CD4-positive, alpha-beta T cell treated with Interleukin-21 for 1 hour (primary cell): ENCODE results near the gene PGAM1.
"Not testable (repeated sequence)": the region's sequence is repeated elsewhere in the genome, so short reads cannot be mapped to it uniquely, and the experiment has no call there.

Source experiments
- DNase-seq: peaks from one replicate; pipeline ENCODE4 v3.0.0-alpha.2; 2020

The PGAM1 gene

GRCh38 chr10:97425964-97426775 lies at the start of gene PGAM1:
Gene PGAM1 (plus strand): TSS chr10:97426191. CDS start chr10:97426308, 117 bp downstream.
- DNase-seq, result peak; percentile 97

GRCh38 chr10:97376413-97376812 lies 49.6 kb upstream of the PGAM1 start:
- DNase-seq, result no peak

- DNase-seq, result no peak
These were observed 46.8 kb upstream of the PGAM1 start for GRCh38 chr10:97378933-97379921.

GRCh38 chr10:97380516-97380915 lies 45.5 kb upstream of the PGAM1 start:
- DNase-seq, result no peak

- DNase-seq, result no peak
These were observed 44.4 kb upstream of the PGAM1 start for GRCh38 chr10:97381626-97382025.

- DNase-seq, result peak; percentile 1
These were observed 42.8 kb upstream of the PGAM1 start for GRCh38 chr10:97383159-97383558.

GRCh38 chr10:97384156-97384555 lies 41.8 kb upstream of the PGAM1 start:
- no peak for DNase-seq

GRCh38 chr10:97384641-97385040 lies 41.4 kb upstream of the PGAM1 start:
- no peak for DNase-seq

- DNase-seq, result no peak
These were observed 40.4 kb upstream of the PGAM1 start for GRCh38 chr10:97385565-97385964.

GRCh38 chr10:97388152-97388551 lies 37.8 kb upstream of the PGAM1 start:
- peak; percentile 8 for DNase-seq

GRCh38 chr10:97390091-97390490 lies 35.9 kb upstream of the PGAM1 start:
- DNase-seq, result no peak

GRCh38 chr10:97393034-97393573 lies 32.9 kb upstream of the PGAM1 start:
- no peak for DNase-seq

- no peak for DNase-seq
These were observed 29.9 kb upstream of the PGAM1 start for GRCh38 chr10:97396056-97396455.

GRCh38 chr10:97399843-97400545 lies 26.0 kb upstream of the PGAM1 start:
- DNase-seq, result peak; percentile 51

- DNase-seq, result peak; percentile 97
These were observed 25.1 kb upstream of the PGAM1 start, which contains the start of gene RRP12 for GRCh38 chr10:97400665-97401454. Gene RRP12 (minus strand): TSS chr10:97401340. CDS start chr10:97401231, 109 bp downstream.

- DNase-seq, result no peak
These were observed 24.5 kb upstream of the PGAM1 start for GRCh38 chr10:97401455-97401919.

- DNase-seq, result no peak
These were observed 21.9 kb upstream of the PGAM1 start for GRCh38 chr10:97404044-97404443.

GRCh38 chr10:97406064-97406463 lies 19.9 kb upstream of the PGAM1 start:
- DNase-seq, result no peak

GRCh38 chr10:97406483-97406882 lies 19.5 kb upstream of the PGAM1 start:
- not testable (repeated sequence) for DNase-seq

- DNase-seq, result peak; percentile 84
These were observed 18.6 kb upstream of the PGAM1 start for GRCh38 chr10:97407211-97407951.

GRCh38 chr10:97407952-97408248 lies 18.1 kb upstream of the PGAM1 start:
- DNase-seq, result no peak
